Osteocyte (in vitro differentiated cells): ENCODE data around the gene RAVER2. TPM values are rescaled to one million over a fixed set of nuclear protein-coding genes. Genes with fewer than 3 reads are reported as not detected.

Source experiments
- DNase-seq: peaks from one replicate; pipeline ENCODE4 v3.0.0; 2021; ENCODE audit warnings: mixed read lengths; ENCODE audit not compliant: unreplicated experiment; ENCODE audit errors: extremely low spot score
- H3K27ac Mint-ChIP-seq: one replicate; pipeline ENCODE4 v1.8.0; 2021; ENCODE audit warnings: mild to moderate bottlenecking, mixed read lengths; ENCODE audit not compliant: unreplicated experiment
- H3K27me3 Mint-ChIP-seq: one replicate; pipeline ENCODE4 v1.8.0; 2021; ENCODE audit warnings: mixed read lengths; ENCODE audit not compliant: unreplicated experiment
- H3K36me3 Mint-ChIP-seq: one replicate; pipeline ENCODE4 v1.8.0; 2021; ENCODE audit warnings: mixed read lengths; ENCODE audit not compliant: unreplicated experiment
- H3K4me1 Mint-ChIP-seq: one replicate; pipeline ENCODE4 v1.8.0; 2021; ENCODE audit warnings: mixed read lengths; ENCODE audit not compliant: unreplicated experiment
- H3K4me3 Mint-ChIP-seq: one replicate; pipeline ENCODE4 v1.8.0; 2021; ENCODE audit warnings: mild to moderate bottlenecking, moderate library complexity, mixed read lengths; ENCODE audit not compliant: unreplicated experiment
- H3K9me3 Mint-ChIP-seq: one replicate; pipeline ENCODE4 v1.8.0; 2021; ENCODE audit warnings: mixed read lengths; ENCODE audit not compliant: unreplicated experiment
- CTCF ChIP-seq: fragments of 200-600 bp; sonication (generic); IDR thresholded peaks from 2 replicates; pipeline ENCODE4 v1.5.0; 2021; ENCODE audit warnings: antibody characterized with exemption, mild to moderate bottlenecking, moderate library complexity
- total RNA-seq: library from RNA; stranded (reverse); gene quantifications from 2 replicates; pipeline ENCODE4 v1.2.1, GENCODE V29; 2021

The RAVER2 gene
- total RNA-seq, 1 donor from 2014 or later, result 7.3 TPM

DNA sequence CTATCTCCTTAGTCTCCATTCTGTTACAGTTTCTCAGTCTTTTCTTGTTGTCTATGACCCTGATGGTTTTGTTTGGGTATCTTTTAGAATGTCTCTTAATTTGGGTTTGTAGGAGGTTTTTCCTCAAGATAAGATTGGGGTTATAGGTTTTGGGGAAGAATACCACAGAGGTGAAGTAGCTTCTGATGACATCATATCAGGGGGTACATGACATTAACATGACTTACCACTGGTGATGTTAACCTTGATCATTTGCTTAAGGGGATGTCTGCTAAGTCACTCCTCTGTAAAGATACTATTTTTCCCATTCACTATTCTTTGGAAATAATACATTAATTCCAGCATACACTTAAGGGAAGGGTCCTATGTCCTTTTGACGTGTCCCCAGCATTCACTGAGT, 11.9 kb downstream of the RAVER2 start:
- H3K27me3 Mint-ChIP-seq, result no peaks in the 10 kb centered on the region
- no peak overlapping the region for H3K4me3 Mint-ChIP-seq
- peaks cover 4% of the 10 kb centered on the region for H3K9me3 Mint-ChIP-seq
- no peak overlapping the region for H3K27ac Mint-ChIP-seq
- DNase-seq, result no peak
- no peak for TF ChIP-seq CTCF
- H3K36me3 Mint-ChIP-seq, result no peaks in the 10 kb centered on the region
- H3K4me1 Mint-ChIP-seq, result peaks cover 8% of the 10 kb centered on the region

- Mint-ChIP-seq H3K27ac (no peak overlapping the region), H3K27me3 (no peaks in the 10 kb centered on the region), H3K36me3 (no peaks in the 10 kb centered on the region), H3K4me1 (peaks cover 8% of the 10 kb centered on the region), H3K4me3 (no peak overlapping the region), H3K9me3 (peaks cover 4% of the 10 kb centered on the region)
- no peak for DNase-seq
- no peak for TF ChIP-seq CTCF
Measured at GRCh38 chr1:64757213-64757612, 12.3 kb downstream of the RAVER2 start.

DNA sequence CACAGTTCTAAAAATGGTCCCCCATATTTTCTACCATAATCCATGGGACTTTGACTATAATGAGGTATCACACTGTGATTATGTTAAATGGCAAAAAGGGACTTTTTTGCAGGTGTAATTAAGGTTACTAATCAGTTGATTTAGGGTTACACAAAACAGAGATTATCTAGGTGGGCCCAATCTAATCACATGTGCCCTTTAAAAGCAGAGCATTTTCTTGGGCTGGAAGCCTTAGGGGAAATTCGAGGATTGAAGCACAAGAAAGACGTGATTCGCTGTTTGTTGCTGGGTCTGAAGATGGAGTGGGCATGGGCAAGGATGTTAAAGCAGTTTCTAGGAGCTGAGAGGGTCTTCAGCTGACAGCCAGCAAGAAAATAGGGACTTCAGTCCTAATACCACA, 13.4 kb downstream of the RAVER2 start:
- Mint-ChIP-seq H3K36me3 (no peaks in the 10 kb centered on the region), H3K27ac (no peak overlapping the region), H3K27me3 (no peaks in the 10 kb centered on the region), H3K9me3 (peaks cover 4% of the 10 kb centered on the region), H3K4me1 (peaks cover 8% of the 10 kb centered on the region), H3K4me3 (no peak overlapping the region)
- DNase-seq, result no peak
- TF ChIP-seq CTCF, result no peak

GRCh38 chr1:64759968-64760367, 15.1 kb downstream of the RAVER2 start:
- H3K9me3 Mint-ChIP-seq, result peaks cover 4% of the 10 kb centered on the region
- peaks cover 8% of the 10 kb centered on the region for H3K4me1 Mint-ChIP-seq
- H3K36me3 Mint-ChIP-seq, result no peaks in the 10 kb centered on the region
- TF ChIP-seq CTCF, result no peak
- H3K27me3 Mint-ChIP-seq, result no peaks in the 10 kb centered on the region
- no peak overlapping the region for H3K4me3 Mint-ChIP-seq
- H3K27ac Mint-ChIP-seq, result no peak overlapping the region
- DNase-seq, result no peak

GRCh38 chr1:64765012-64765411, 20.1 kb downstream of the RAVER2 start:
- Mint-ChIP-seq H3K9me3 (no peaks in the 10 kb centered on the region), H3K4me3 (no peak overlapping the region), H3K27me3 (no peaks in the 10 kb centered on the region), H3K27ac (no peak overlapping the region), H3K4me1 (peaks cover 7% of the 10 kb centered on the region), H3K36me3 (peaks cover 1% of the 10 kb centered on the region)
- TF ChIP-seq CTCF, result no peak
- no peak for DNase-seq
